ENCODE measurements around the gene LRRFIP1.

DNA sequence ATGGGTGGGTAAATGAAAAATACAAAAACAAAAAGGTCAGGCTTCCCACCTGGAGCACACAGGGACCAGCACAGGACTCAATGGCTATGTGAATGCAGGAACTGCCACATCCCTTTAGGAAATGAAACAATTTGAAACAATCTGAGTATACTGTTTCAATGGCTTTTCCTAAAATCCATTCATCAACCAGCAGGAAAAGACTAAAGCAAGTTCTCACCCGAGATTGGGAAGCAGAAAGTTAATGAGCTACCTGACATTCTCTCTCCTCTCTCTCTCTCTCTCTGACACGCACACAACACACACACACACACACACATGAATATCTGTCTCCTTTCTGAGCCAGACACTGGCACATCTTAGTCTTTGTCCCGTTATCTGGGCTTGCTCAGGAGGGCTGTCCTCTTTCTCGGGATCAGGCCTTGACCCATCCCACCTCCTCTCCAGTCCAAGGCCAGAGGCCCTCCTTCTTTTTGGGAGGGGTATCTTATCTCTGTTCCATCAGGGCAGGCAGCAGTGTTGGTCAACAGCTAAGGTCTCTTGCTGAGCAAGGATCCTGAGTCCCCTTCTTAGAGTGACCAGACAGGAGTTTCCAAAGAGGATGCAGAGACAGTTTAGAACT lies 11.6 kb upstream of the LRRFIP1 start:
- TF ChIP-seq CTCF (IDR thresholded peaks at IDR 0.05; ENCODE audit: extremely low read depth in 1 of 2, insufficient read depth in 1 of 2, low read depth in 1 of 2, low read length in 2 of 2) (no peak), POLR2A (IDR thresholded peaks at IDR 0.05; ENCODE audit: low read depth, low read length) (no peak), EZH2 (IDR thresholded peaks at IDR 0.05; ENCODE audit: borderline replicate concordance, low read depth, low read length, severe bottlenecking) (no peak), POLR2AphosphoS5 (IDR thresholded peaks at IDR 0.05; ENCODE audit: insufficient read depth, low read depth, low read length) (no peak), GATA2 (IDR thresholded peaks at IDR 0.05; ENCODE audit: insufficient read depth, insufficient read length, low read depth, low read length) (no peak), MYC (IDR thresholded peaks at IDR 0.05; ENCODE audit: low read depth, low read length) (no peak), JUN (IDR thresholded peaks at IDR 0.05; ENCODE audit: borderline replicate concordance, insufficient read depth, insufficient read length, low read depth) (no peak)
- TF ChIP-seq, protein P1, sequence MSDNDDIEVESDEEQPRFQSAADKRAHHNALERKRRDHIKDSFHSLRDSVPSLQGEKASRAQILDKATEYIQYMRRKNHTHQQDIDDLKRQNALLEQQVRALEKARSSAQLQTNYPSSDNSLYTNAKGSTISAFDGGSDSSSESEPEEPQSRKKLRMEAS (IDR thresholded peaks at IDR 0.05; ENCODE audit: insufficient read depth, insufficient read length), result no peak

Data from endothelial cell of umbilical vein (primary cell).